ENCODE data around the gene NUP50.

NUP50 gene

GRCh38 chr22:45195616-45196015 is 31.9 kb downstream of the NUP50 start:
- Histone ChIP-seq H3K9me3 (ENCODE audit: control insufficient read depth, low read length) (no peaks in the 10 kb centered on the region), H3K4ac (ENCODE audit: low read depth in 1 of 2, low read length in 2 of 2) (no peak overlapping the region), H3K23ac (ENCODE audit: low read length in 2 of 2) (no peak overlapping the region), H3K36me3 (ENCODE audit: control insufficient read depth in 1 of 2, insufficient read depth in 2 of 2, low read depth in 1 of 2, low read length in 2 of 2) (peaks cover 57 to 63% of the 10 kb centered on the region in 2 experiments), H3K4me1 (ENCODE audit: control insufficient read depth, insufficient read depth, low read depth, low read length) (peaks cover 10% of the 10 kb centered on the region), H3K9ac (ENCODE audit: low read length) (no peak overlapping the region), H2BK5ac (ENCODE audit: low read depth, low read length, poor library complexity, severe bottlenecking) (no peak overlapping the region), H2AK5ac (ENCODE audit: low read length, severe bottlenecking) (no peak overlapping the region), H3K27me3 (ENCODE audit: control insufficient read depth in 1 of 2, insufficient read depth in 1 of 2, low read length in 2 of 2) (no peaks in the 10 kb centered on the region), H3K4me2 (ENCODE audit: low read length, poor library complexity, severe bottlenecking) (no peak overlapping the region), H3K14ac (ENCODE audit: low read length in 2 of 2) (no peak overlapping the region), H3K4me3 (ENCODE audit: insufficient read depth in 1 of 2, low read depth in 1 of 2, low read length in 2 of 2) (no peak overlapping the region), H3K79me1 (replicated peaks; ENCODE audit: low read length, poor library complexity, severe bottlenecking) (peaks cover 13% of the 10 kb centered on the region), H2BK12ac (ENCODE audit: low read length in 2 of 2) (no peak overlapping the region), H4K91ac (ENCODE audit: low read length) (no peak overlapping the region), H3K18ac (ENCODE audit: low read depth in 1 of 2, low read length in 2 of 2) (no peak overlapping the region), H2AFZ (ENCODE audit: low read depth, low read length) (no peak overlapping the region), H4K8ac (ENCODE audit: low read length) (no peak overlapping the region), H2BK120ac (ENCODE audit: low read depth, low read length) (no peak overlapping the region), H3K27ac (ENCODE audit: low read length, poor library complexity, severe bottlenecking) (no peak overlapping the region), H2BK15ac (ENCODE audit: low read depth, poor library complexity, severe bottlenecking) (no peak overlapping the region)
- no peak for DNase-seq
- 96% methylated on average over 7 of the region's 7 CpGs for WGBS

GRCh38 chr22:45196308-45196707 is 32.6 kb downstream of the NUP50 start:
- Histone ChIP-seq H3K4me1 (ENCODE audit: control insufficient read depth, insufficient read depth, low read depth, low read length) (peaks cover 17% of the 10 kb centered on the region), H3K9me3 (ENCODE audit: control insufficient read depth, low read length) (no peaks in the 10 kb centered on the region), H2AK5ac (ENCODE audit: low read length, severe bottlenecking) (no peak overlapping the region), H4K91ac (ENCODE audit: low read length) (no peak overlapping the region), H3K4me2 (ENCODE audit: low read length, poor library complexity, severe bottlenecking) (no peak overlapping the region), H3K9ac (ENCODE audit: low read length) (no peak overlapping the region), H2BK15ac (ENCODE audit: low read depth, poor library complexity, severe bottlenecking) (no peak overlapping the region), H3K36me3 (ENCODE audit: control insufficient read depth in 1 of 2, insufficient read depth in 2 of 2, low read depth in 1 of 2, low read length in 2 of 2) (peaks cover 61 to 64% of the 10 kb centered on the region in 2 experiments), H4K8ac (ENCODE audit: low read length) (peak overlapping the region; percentile 53), H3K27ac (ENCODE audit: low read length, poor library complexity, severe bottlenecking) (no peak overlapping the region), H2BK120ac (ENCODE audit: low read depth, low read length) (no peak overlapping the region), H3K79me1 (replicated peaks; ENCODE audit: low read length, poor library complexity, severe bottlenecking) (peaks cover 12% of the 10 kb centered on the region), H2BK5ac (ENCODE audit: low read depth, low read length, poor library complexity, severe bottlenecking) (no peak overlapping the region), H3K27me3 (ENCODE audit: control insufficient read depth in 1 of 2, insufficient read depth in 1 of 2, low read length in 2 of 2) (no peaks in the 10 kb centered on the region), H3K23ac (ENCODE audit: low read length in 2 of 2) (no peak overlapping the region), H3K4ac (ENCODE audit: low read depth in 1 of 2, low read length in 2 of 2) (no peak overlapping the region), H3K14ac (ENCODE audit: low read length in 2 of 2) (no peak overlapping the region), H2AFZ (ENCODE audit: low read depth, low read length) (no peak overlapping the region), H3K4me3 (ENCODE audit: insufficient read depth in 1 of 2, low read depth in 1 of 2, low read length in 2 of 2) (no peak overlapping the region), H3K18ac (ENCODE audit: low read depth in 1 of 2, low read length in 2 of 2) (no peak overlapping the region), H2BK12ac (ENCODE audit: low read length in 2 of 2) (no peak overlapping the region)
- DNase-seq, result no peak
- 99% methylated on average over 14 of the region's 16 CpGs for WGBS

DNA sequence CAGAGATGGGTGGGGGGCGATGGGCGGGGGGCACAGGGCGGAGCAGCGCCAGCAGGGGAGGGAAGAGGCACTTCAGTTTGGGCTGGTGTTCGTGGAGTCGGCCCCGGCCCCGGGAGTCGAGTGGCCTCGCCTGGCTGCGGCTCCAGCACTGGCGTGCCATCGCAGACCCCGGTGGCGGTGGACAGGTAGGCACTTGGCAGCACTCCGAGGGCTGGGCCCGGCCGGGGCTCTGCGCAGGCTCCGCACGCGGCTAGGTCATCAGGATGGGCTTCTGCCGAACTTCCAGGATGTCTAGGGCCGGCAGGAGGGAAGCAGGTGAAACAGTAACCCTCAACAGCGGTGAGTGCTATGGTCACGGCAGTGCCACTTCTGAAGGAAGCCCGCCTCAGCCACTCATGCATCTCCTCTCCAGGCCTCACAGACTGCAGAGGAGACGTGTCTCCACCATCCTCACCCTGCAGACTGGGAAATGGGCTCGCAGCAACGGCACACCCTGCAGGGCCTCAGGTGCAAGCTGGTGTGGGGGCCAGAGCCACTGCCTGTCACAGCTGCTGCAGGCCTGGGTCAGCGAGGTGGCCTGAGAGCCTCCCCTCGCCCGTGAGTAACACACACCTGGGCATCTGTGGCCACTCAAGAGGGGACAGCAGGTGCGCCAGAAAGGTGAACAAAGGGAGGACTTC is 33.3 kb downstream of the NUP50 start:
- H2BK12ac ChIP-seq (ENCODE audit: low read length in 2 of 2), result no peak overlapping the region
- peaks cover 66% of the 10 kb centered on the region in 2 experiments for H3K36me3 ChIP-seq (ENCODE audit: control insufficient read depth in 1 of 2, insufficient read depth in 2 of 2, low read depth in 1 of 2, low read length in 2 of 2)
- no peak overlapping the region for H3K4ac ChIP-seq (ENCODE audit: low read depth in 1 of 2, low read length in 2 of 2)
- no peak overlapping the region for H3K14ac ChIP-seq (ENCODE audit: low read length in 2 of 2)
- H3K4me2 ChIP-seq (ENCODE audit: low read length, poor library complexity, severe bottlenecking), result no peak overlapping the region
- H2AFZ ChIP-seq (ENCODE audit: low read depth, low read length), result no peak overlapping the region
- WGBS, result 97% methylated on average over 34 of the region's 34 CpGs
- no peak overlapping the region for H2BK120ac ChIP-seq (ENCODE audit: low read depth, low read length)
- H3K27me3 ChIP-seq (ENCODE audit: control insufficient read depth in 1 of 2, insufficient read depth in 1 of 2, low read length in 2 of 2), result no peaks in the 10 kb centered on the region
- H4K8ac ChIP-seq (ENCODE audit: low read length), result peak overlapping the region; percentile 31
- no peak overlapping the region for H2AK5ac ChIP-seq (ENCODE audit: low read length, severe bottlenecking)
- peak overlapping the region; percentile 28 for H4K91ac ChIP-seq (ENCODE audit: low read length)
- H3K23ac ChIP-seq (ENCODE audit: low read length in 2 of 2), result no peak overlapping the region
- no peak overlapping the region for H2BK15ac ChIP-seq (ENCODE audit: low read depth, poor library complexity, severe bottlenecking)
- H3K9me3 ChIP-seq (ENCODE audit: control insufficient read depth, low read length), result no peaks in the 10 kb centered on the region
- no peak overlapping the region for H3K18ac ChIP-seq (ENCODE audit: low read depth in 1 of 2, low read length in 2 of 2)
- H3K4me1 ChIP-seq (ENCODE audit: control insufficient read depth, insufficient read depth, low read depth, low read length), result peaks cover 21% of the 10 kb centered on the region
- no peak overlapping the region for H2BK5ac ChIP-seq (ENCODE audit: low read depth, low read length, poor library complexity, severe bottlenecking)
- no peak overlapping the region for H3K4me3 ChIP-seq (ENCODE audit: insufficient read depth in 1 of 2, low read depth in 1 of 2, low read length in 2 of 2)
- DNase-seq, result no peak
- peaks cover 12% of the 10 kb centered on the region for H3K79me1 ChIP-seq (replicated peaks; ENCODE audit: low read length, poor library complexity, severe bottlenecking)
- no peak overlapping the region for H3K9ac ChIP-seq (ENCODE audit: low read length)
- no peak overlapping the region for H3K27ac ChIP-seq (ENCODE audit: low read length, poor library complexity, severe bottlenecking)

GRCh38 chr22:45197606-45198462 is 34.1 kb downstream of the NUP50 start:
- DNase-seq, result no peak
- H3K4me3 ChIP-seq (ENCODE audit: insufficient read depth in 1 of 2, low read depth in 1 of 2, low read length in 2 of 2), result no peak overlapping the region

More at GRCh38 chr22:45197606-45198462, 34.1 kb downstream of the NUP50 start:
- 94% methylated on average over 28 of the region's 28 CpGs for WGBS
- Histone ChIP-seq H3K4me2 (ENCODE audit: low read length, poor library complexity, severe bottlenecking) (no peak overlapping the region), H3K9ac (ENCODE audit: low read length) (no peak overlapping the region), H3K27me3 (ENCODE audit: control insufficient read depth in 1 of 2, insufficient read depth in 1 of 2, low read length in 2 of 2) (no peaks in the 10 kb centered on the region), H2BK5ac (ENCODE audit: low read depth, low read length, poor library complexity, severe bottlenecking) (no peak overlapping the region), H2AK5ac (ENCODE audit: low read length, severe bottlenecking) (no peak overlapping the region), H4K8ac (ENCODE audit: low read length) (peak overlapping the region; percentile 27), H3K79me1 (replicated peaks; ENCODE audit: low read length, poor library complexity, severe bottlenecking) (peaks cover 14% of the 10 kb centered on the region), H3K27ac (ENCODE audit: low read length, poor library complexity, severe bottlenecking) (no peak overlapping the region), H2BK120ac (ENCODE audit: low read depth, low read length) (no peak overlapping the region), H2BK12ac (ENCODE audit: low read length in 2 of 2) (peak overlapping the region in 1 of 2 experiments; percentile 1), H2BK15ac (ENCODE audit: low read depth, poor library complexity, severe bottlenecking) (no peak overlapping the region), H3K4ac (ENCODE audit: low read depth in 1 of 2, low read length in 2 of 2) (no peak overlapping the region), H2AFZ (ENCODE audit: low read depth, low read length) (no peak overlapping the region), H3K36me3 (ENCODE audit: control insufficient read depth in 1 of 2, insufficient read depth in 2 of 2, low read depth in 1 of 2, low read length in 2 of 2) (peaks cover 70 to 71% of the 10 kb centered on the region in 2 experiments), H3K14ac (ENCODE audit: low read length in 2 of 2) (no peak overlapping the region), H3K18ac (ENCODE audit: low read depth in 1 of 2, low read length in 2 of 2) (no peak overlapping the region), H3K9me3 (ENCODE audit: control insufficient read depth, low read length) (no peaks in the 10 kb centered on the region), H3K4me1 (ENCODE audit: control insufficient read depth, insufficient read depth, low read depth, low read length) (peaks cover 27% of the 10 kb centered on the region), H3K23ac (ENCODE audit: low read length in 2 of 2) (no peak overlapping the region), H4K91ac (ENCODE audit: low read length) (no peak overlapping the region)

All from mesenchymal stem cell (in vitro differentiated cells and primary cell).